Neuronal stem cell (in vitro differentiated cells): ENCODE results near the gene TMEM9. TPM values are rescaled to one million over a fixed set of nuclear protein-coding genes. Genes with fewer than 3 reads are reported as not detected.

ENCODE experiments used
- DNase-seq: peaks from one replicate; pipeline ENCODE4 v3.0.0-alpha.2; 2013; ENCODE audit warnings: low spot score
- H2AFZ ChIP-seq: one replicate; pipeline ENCODE4 v1.6.1; 2013; ENCODE audit warnings: mild to moderate bottlenecking, low read length, inconsistent platforms
- H2AK5ac ChIP-seq: 2 replicates; pipeline ENCODE4 v1.6.1; 2013; ENCODE audit warnings: low read depth, mild to moderate bottlenecking, inconsistent platforms, low read length, moderate library complexity, mixed read lengths
- H2BK120ac ChIP-seq: 2 replicates; pipeline ENCODE4 v1.6.1; 2013; ENCODE audit warnings: low read depth, mild to moderate bottlenecking, inconsistent platforms, low read length, moderate library complexity, mixed read lengths
- H2BK12ac ChIP-seq: one replicate; pipeline ENCODE4 v1.6.1; 2013; ENCODE audit warnings: low read length, inconsistent platforms
- H2BK15ac ChIP-seq: 2 replicates; pipeline ENCODE4 v1.6.1; 2013; ENCODE audit warnings: mild to moderate bottlenecking, low read length, inconsistent platforms, mixed read lengths
- H2BK5ac ChIP-seq: one replicate; pipeline ENCODE4 v1.6.1; 2013; ENCODE audit warnings: inconsistent platforms, mild to moderate bottlenecking, low read length, moderate library complexity
- H3K14ac ChIP-seq: one replicate; pipeline ENCODE4 v1.6.1; 2013; ENCODE audit warnings: low read length, inconsistent platforms
- H3K18ac ChIP-seq: 2 replicates; pipeline ENCODE4 v1.6.1; 2013; ENCODE audit warnings: low read length, inconsistent platforms
- H3K23ac ChIP-seq: 2 replicates; pipeline ENCODE4 v1.6.1; 2013; ENCODE audit warnings: low read depth, mild to moderate bottlenecking, mixed read lengths, low read length, inconsistent platforms; ENCODE audit not compliant: poor library complexity
- H3K27ac ChIP-seq: replicated peaks from 3 replicates; pipeline ENCODE4 v1.5.1; 2013; ENCODE audit warnings: low read length, inconsistent platforms
- H3K27me3 ChIP-seq, 3 experiments: 2 replicates each; pipeline ENCODE4 v1.6.1; 2013; ENCODE audit warnings: low read length in 3 of 3, mild to moderate bottlenecking in 2 of 3, inconsistent platforms in 1 of 3, low read depth in 1 of 3, mixed read lengths in 1 of 3, moderate library complexity in 1 of 3; ENCODE audit not compliant: control insufficient read depth in 3 of 3, insufficient read depth in 3 of 3
- H3K36me3 ChIP-seq, 2 donors: replicated peaks in 1 of 2; 2 replicates each; pipeline ENCODE4 v1.6.1; 2013; ENCODE audit warnings: low read length in 2 of 2; ENCODE audit not compliant: control insufficient read depth in 2 of 2, insufficient read depth in 2 of 2
- H3K4ac ChIP-seq: 2 replicates; pipeline ENCODE4 v1.6.1; 2013; ENCODE audit warnings: inconsistent platforms, mild to moderate bottlenecking, low read length, moderate library complexity
- H3K4me1 ChIP-seq, 2 donors: 1 replicate in 1 of 2; 2 replicates in 1 of 2; pipeline ENCODE4 v1.6.1; 2013; ENCODE audit warnings: low read length in 2 of 2, low read depth in 1 of 2; ENCODE audit not compliant: control insufficient read depth in 2 of 2, insufficient read depth in 1 of 2
- H3K4me2 ChIP-seq: one replicate; pipeline ENCODE4 v1.6.1; 2013; ENCODE audit warnings: mild to moderate bottlenecking, low read length, inconsistent platforms; ENCODE audit not compliant: insufficient read depth, poor library complexity, severe bottlenecking
- H3K4me3 ChIP-seq, 2 donors: 2 replicates each; pipeline ENCODE4 v1.5.1; 2013; ENCODE audit warnings: low read length in 2 of 2, mild to moderate bottlenecking in 2 of 2, inconsistent platforms in 1 of 2, moderate library complexity in 1 of 2
- H3K79me1 ChIP-seq: one replicate; pipeline ENCODE4 v1.6.1; 2013; ENCODE audit warnings: low read depth, mild to moderate bottlenecking, inconsistent platforms, low read length, moderate library complexity
- H3K9ac ChIP-seq: one replicate; pipeline ENCODE4 v1.6.1; 2013; ENCODE audit warnings: mild to moderate bottlenecking, low read depth, low read length, inconsistent platforms; ENCODE audit not compliant: poor library complexity
- H3K9me3 ChIP-seq, 2 donors: replicated peaks in 1 of 2; 2 replicates each; pipeline versions ENCODE3 to v1.6.1; 2013; ENCODE audit warnings: low read length in 2 of 2, mild to moderate bottlenecking in 2 of 2, inconsistent platforms in 1 of 2, low read depth in 1 of 2, mixed read lengths in 1 of 2, moderate library complexity in 1 of 2; ENCODE audit not compliant: control insufficient read depth in 2 of 2, insufficient read depth in 1 of 2
- H4K8ac ChIP-seq: one replicate; pipeline ENCODE4 v1.6.1; 2013; ENCODE audit warnings: low read depth, mild to moderate bottlenecking, inconsistent platforms, low read length, moderate library complexity
- H4K91ac ChIP-seq: one replicate; pipeline ENCODE4 v1.6.1; 2013; ENCODE audit warnings: low read length, low read depth, mild to moderate bottlenecking, inconsistent platforms; ENCODE audit not compliant: poor library complexity
- WGBS, 2 donors: extraction: QIAGEN DNeasy Blood & Tissue Kit; methylation state at CpG; one replicate each; pipeline ENCODE4 v1.1.7; 2013; ENCODE audit warnings: missing lambda C conversion rate in 2 of 2, mixed read lengths in 1 of 2; ENCODE audit not compliant: insufficient read length in 2 of 2, insufficient replicate concordance in 1 of 2; ENCODE audit errors: extremely low coverage in 2 of 2; 5-methylcytosine and 5-hydroxymethylcytosine counted together
- polyA plus RNA-seq, 2 experiments: library from polyadenylated mRNA; stranded (reverse); fragments of 200-250 nt; gene quantifications; one replicate each; pipeline ENCODE4 v1.2.3, GENCODE V29; 2013

TMEM9 gene
- polyA plus RNA-seq (2013, experiment 1 of 2), result 72.8 TPM
- polyA plus RNA-seq (2013, experiment 2 of 2), result 72.0 TPM

GRCh38 chr1:201154389-201155165 is at the start of gene TMEM9:
Gene TMEM9, minus strand, starts transcription at chr1:201154474. Its CDS starts 551 bp downstream, at chr1:201153923.
- Histone ChIP-seq H3K9ac (peak within 1 kb of the TSS; percentile 82), H3K4me2 (peak within 1 kb of the TSS; percentile 68), H2AK5ac (peak within 1 kb of the TSS; percentile 34), H3K14ac (no peak within 1 kb of the TSS), H2BK15ac (no peak within 1 kb of the TSS), H3K79me1 (peaks cover 10% of the 10 kb centered on the region), H3K27ac (no peak within 1 kb of the TSS), H4K8ac (no peak within 1 kb of the TSS), H3K23ac (peak within 1 kb of the TSS; percentile 29), H3K4ac (no peak within 1 kb of the TSS), H3K18ac (peak within 1 kb of the TSS; percentile 93), H2BK12ac (no peak within 1 kb of the TSS), H4K91ac (no peak within 1 kb of the TSS), H2BK120ac (no peak within 1 kb of the TSS), H3K9me3 (peaks cover 0 to 5% of the 10 kb centered on the region in 2 donors), H3K27me3 (peaks cover 0 to 18% (median 0%) of the 10 kb centered on the region in 3 experiments), H3K36me3 (peaks cover 21 to 31% of the 10 kb centered on the region in 2 donors), H3K4me1 (peaks cover 6 to 12% of the 10 kb centered on the region in 2 donors), H2AFZ (peak within 1 kb of the TSS; percentile 87), H3K4me3 (peak within 1 kb of the TSS; percentile 88 to 91), H2BK5ac (peak within 1 kb of the TSS; percentile 91)
- no CpG with 5 or more reads among the region's 31 CpGs for WGBS, 2 donors
- DNase-seq, result peak; percentile 98

DNA sequence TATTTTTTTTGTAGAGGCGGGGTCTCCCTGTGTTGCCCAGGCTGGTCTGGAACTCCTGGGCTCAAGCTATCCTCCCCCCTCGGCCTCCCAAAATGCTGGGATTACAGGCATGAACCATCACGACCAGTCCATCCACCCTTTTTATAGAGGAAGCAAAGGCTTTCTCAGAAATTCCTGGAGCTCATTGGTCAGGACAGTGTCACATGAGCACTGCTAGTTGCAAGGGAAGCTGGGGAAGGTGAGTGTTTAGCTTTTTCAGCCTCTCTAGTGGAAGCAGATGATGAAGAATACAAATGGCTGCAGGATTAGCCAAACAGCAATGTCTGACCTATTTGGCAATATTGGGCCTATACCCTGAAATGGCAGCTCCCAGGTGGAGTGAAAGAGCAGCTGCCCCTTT is 44.3 kb upstream of the TMEM9 start:
- Histone ChIP-seq H2BK12ac (no peak overlapping the region), H2BK15ac (no peak overlapping the region), H4K91ac (no peak overlapping the region), H3K4me2 (no peak overlapping the region), H3K79me1 (no peaks in the 10 kb centered on the region), H3K4me1 (no peaks in the 10 kb centered on the region), H2BK120ac (no peak overlapping the region), H3K27ac (no peak overlapping the region), H3K23ac (no peak overlapping the region), H2BK5ac (no peak overlapping the region), H3K27me3 (peaks cover 0 to 25% (median 0%) of the 10 kb centered on the region in 3 experiments), H3K18ac (no peak overlapping the region), H2AK5ac (no peak overlapping the region), H2AFZ (no peak overlapping the region), H3K36me3 (no peaks in the 10 kb centered on the region), H4K8ac (no peak overlapping the region), H3K9me3 (no peaks in the 10 kb centered on the region), H3K14ac (no peak overlapping the region), H3K4me3 (no peak overlapping the region), H3K9ac (no peak overlapping the region), H3K4ac (no peak overlapping the region)
- whole genome bisulfite sequencing, 2 donors, result no CpG with 5 or more reads among the region's 3 CpGs
- no peak for DNase-seq

DNA sequence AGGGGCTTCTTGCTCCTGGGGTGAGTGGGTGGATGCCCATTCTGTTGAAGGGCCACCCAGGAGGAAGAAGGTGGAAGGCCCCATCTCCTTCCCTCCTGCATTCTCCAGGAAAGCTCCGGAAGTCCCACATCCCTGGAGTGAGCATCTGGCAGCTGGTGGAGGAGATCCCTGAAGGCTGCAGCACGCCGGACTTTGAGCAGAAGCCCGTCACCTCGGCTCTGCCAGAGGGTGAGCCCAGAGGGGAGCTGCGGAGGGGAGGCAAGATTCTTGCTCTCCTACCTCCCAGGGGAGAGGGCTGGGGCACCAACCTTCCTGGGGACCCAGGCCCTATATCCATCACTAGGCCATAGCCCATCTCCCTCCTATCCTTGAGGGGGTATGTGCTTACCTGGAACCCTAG is 39.8 kb upstream of the TMEM9 start:
- Histone ChIP-seq H2BK12ac (no peak overlapping the region), H2BK5ac (no peak overlapping the region), H2AFZ (no peak overlapping the region), H4K91ac (no peak overlapping the region), H3K36me3 (no peaks in the 10 kb centered on the region), H2BK15ac (no peak overlapping the region), H3K9me3 (no peaks in the 10 kb centered on the region), H3K23ac (no peak overlapping the region), H3K4me1 (peaks cover 0 to 17% of the 10 kb centered on the region in 2 donors), H3K18ac (peak overlapping the region; percentile 5), H3K14ac (no peak overlapping the region), H3K4ac (no peak overlapping the region), H3K79me1 (no peaks in the 10 kb centered on the region), H3K27ac (no peak overlapping the region), H3K27me3 (peaks cover 0 to 43% (median 0%) of the 10 kb centered on the region in 3 experiments), H2AK5ac (peak overlapping the region; percentile 16), H3K9ac (no peak overlapping the region), H3K4me2 (no peak overlapping the region), H3K4me3 (no peak overlapping the region), H2BK120ac (no peak overlapping the region), H4K8ac (no peak overlapping the region)
- no CpG with 5 or more reads among the region's 6 CpGs for WGBS, 2 donors
- DNase-seq, result no peak

DNA sequence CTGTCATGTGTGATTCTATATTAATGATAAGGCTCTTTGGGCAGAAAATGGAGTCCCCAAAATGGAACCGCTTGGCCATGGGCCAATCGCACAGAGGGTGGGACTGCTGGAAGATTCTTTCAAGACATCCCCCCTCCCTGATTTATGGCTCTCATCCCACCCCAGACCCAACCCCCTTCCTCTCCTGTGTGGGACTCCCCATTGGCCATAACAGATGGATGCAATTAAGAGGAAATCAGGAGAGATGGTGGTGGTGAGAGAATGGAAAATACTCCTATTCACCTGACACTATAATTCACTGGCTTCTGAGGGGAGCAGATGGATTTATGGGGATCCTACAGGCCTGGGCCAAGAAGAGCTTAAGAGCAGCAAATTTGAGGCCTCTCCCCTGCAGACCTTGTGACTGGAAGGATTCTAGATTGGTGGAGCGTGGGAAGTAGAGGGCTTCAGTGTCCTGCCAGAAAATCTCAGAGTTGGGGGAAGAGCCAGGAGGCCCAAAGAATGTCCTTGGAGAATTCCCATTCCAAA is 38.1 kb upstream of the TMEM9 start:
- Histone ChIP-seq H3K23ac (no peak overlapping the region), H3K9me3 (no peaks in the 10 kb centered on the region), H3K27ac (peak overlapping the region; percentile 15), H3K18ac (peak overlapping the region; percentile 89), H3K9ac (no peak overlapping the region), H2AFZ (no peak overlapping the region), H3K36me3 (no peaks in the 10 kb centered on the region), H3K4ac (no peak overlapping the region), H4K8ac (no peak overlapping the region), H3K14ac (no peak overlapping the region), H2BK120ac (no peak overlapping the region), H3K4me3 (no peak overlapping the region), H2AK5ac (no peak overlapping the region), H3K27me3 (peaks cover 0 to 50% (median 0%) of the 10 kb centered on the region in 3 experiments), H4K91ac (no peak overlapping the region), H3K4me1 (peaks cover 0 to 17% of the 10 kb centered on the region in 2 donors), H2BK15ac (no peak overlapping the region), H3K4me2 (no peak overlapping the region), H3K79me1 (no peaks in the 10 kb centered on the region), H2BK12ac (no peak overlapping the region), H2BK5ac (peak overlapping the region; percentile 48)
- no peak for DNase-seq
- WGBS, 2 donors, result no CpG with 5 or more reads among the region's 3 CpGs
